Measurements from ENCODE around the gene PRC1.

GRCh38 chr15:91001209-91001608, 6.9 kb upstream of the PRC1 start:
- TF ChIP-seq RELA (CRISPR knock-in tag; IDR thresholded peaks at IDR 0.05) (no peak), SMAD3 (CRISPR knock-in tag; IDR thresholded peaks at IDR 0.05) (no peak), TBL1XR1 (IDR thresholded peaks at IDR 0.05; ENCODE audit: borderline replicate concordance, low read length, partially characterized antibody) (no peak), TAF1 (CRISPR knock-in tag; IDR thresholded peaks at IDR 0.05) (no peak), MXI1 (IDR thresholded peaks at IDR 0.05; ENCODE audit: borderline replicate concordance, low read depth, low read length) (no peak), NFIC (IDR thresholded peaks at IDR 0.05; ENCODE audit: low read length) (no peak), EP300 (IDR thresholded peaks at IDR 0.05; ENCODE audit: low read depth in 2 of 2, low read length in 2 of 2) (no peak), EP300 (CRISPR knock-in tag; IDR thresholded peaks at IDR 0.05; ENCODE audit: borderline replicate concordance) (no peak), EZH2 (conservative IDR thresholded peaks at IDR 0.05; ENCODE audit: low read depth, low read length) (no peak), ZNF274 (CRISPR knock-in tag; IDR thresholded peaks at IDR 0.05) (no peak), PHF8 (CRISPR knock-in tag; IDR thresholded peaks at IDR 0.05) (no peak), MYC (CRISPR knock-in tag; IDR thresholded peaks at IDR 0.05; ENCODE audit: borderline replicate concordance) (no peak)
- TF ChIP-seq, protein P1, sequence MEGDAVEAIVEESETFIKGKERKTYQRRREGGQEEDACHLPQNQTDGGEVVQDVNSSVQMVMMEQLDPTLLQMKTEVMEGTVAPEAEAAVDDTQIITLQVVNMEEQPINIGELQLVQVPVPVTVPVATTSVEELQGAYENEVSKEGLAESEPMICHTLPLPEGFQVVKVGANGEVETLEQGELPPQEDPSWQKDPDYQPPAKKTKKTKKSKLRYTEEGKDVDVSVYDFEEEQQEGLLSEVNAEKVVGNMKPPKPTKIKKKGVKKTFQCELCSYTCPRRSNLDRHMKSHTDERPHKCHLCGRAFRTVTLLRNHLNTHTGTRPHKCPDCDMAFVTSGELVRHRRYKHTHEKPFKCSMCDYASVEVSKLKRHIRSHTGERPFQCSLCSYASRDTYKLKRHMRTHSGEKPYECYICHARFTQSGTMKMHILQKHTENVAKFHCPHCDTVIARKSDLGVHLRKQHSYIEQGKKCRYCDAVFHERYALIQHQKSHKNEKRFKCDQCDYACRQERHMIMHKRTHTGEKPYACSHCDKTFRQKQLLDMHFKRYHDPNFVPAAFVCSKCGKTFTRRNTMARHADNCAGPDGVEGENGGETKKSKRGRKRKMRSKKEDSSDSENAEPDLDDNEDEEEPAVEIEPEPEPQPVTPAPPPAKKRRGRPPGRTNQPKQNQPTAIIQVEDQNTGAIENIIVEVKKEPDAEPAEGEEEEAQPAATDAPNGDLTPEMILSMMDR (CRISPR knock-in tag; IDR thresholded peaks at IDR 0.05) = no peak

All from HepG2 (cell line).